IPS-NIHi11 (cell line): ENCODE results near the gene CLEC4G.

Experiments
- DNase-seq: peaks from one replicate; pipeline ENCODE4 v3.0.0; 2012; ENCODE audit warnings: mixed read lengths, low spot score

Gene CLEC4G

DNA sequence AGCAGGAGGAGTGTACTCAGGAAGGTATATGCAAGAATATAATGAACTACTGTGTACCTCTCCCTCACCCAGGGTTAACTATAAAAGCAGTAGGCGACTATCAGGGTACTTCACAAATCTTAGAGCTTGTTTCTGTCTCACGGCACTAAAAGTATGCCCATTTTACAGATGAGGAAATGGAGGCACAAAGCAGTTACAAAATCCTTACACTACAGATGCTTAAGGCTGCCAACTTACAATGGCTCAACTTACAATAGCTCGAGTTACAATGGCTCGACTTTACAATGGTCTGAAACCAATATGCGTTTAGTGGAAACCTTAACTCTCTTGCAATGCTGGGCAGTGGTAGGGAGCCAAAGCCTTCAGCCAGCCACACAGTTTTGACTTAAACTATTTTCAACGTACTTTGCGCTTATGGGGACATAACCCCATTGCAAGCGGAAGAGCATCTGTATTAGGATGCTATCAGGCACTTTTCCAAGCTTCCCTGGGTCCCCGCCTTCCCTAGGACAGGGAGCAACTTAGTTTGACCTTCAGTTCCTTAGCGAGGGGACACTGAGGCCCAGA, 34.1 kb downstream of the CLEC4G start:
- no peak for DNase-seq

DNA sequence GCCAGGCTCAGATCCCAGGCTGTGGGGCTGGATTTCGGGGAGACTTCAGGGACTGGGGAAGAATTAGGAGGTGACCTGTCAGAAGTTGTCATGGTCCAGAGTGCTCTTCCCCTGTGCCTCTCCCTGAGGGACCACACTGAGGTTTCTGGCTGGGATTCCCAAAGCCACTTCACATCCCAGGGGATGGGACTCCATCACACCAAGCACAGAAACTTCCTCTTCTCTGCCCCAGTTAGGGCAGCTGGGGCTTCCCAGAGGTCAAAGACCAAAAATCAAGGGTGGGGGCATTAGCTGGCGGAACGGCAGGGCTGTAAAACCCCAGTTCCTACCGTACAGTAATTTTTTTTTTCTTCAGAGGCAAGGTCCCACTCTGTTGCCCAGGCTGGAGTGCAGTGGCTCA, 37.4 kb downstream of the CLEC4G start:
- no peak for DNase-seq

DNA sequence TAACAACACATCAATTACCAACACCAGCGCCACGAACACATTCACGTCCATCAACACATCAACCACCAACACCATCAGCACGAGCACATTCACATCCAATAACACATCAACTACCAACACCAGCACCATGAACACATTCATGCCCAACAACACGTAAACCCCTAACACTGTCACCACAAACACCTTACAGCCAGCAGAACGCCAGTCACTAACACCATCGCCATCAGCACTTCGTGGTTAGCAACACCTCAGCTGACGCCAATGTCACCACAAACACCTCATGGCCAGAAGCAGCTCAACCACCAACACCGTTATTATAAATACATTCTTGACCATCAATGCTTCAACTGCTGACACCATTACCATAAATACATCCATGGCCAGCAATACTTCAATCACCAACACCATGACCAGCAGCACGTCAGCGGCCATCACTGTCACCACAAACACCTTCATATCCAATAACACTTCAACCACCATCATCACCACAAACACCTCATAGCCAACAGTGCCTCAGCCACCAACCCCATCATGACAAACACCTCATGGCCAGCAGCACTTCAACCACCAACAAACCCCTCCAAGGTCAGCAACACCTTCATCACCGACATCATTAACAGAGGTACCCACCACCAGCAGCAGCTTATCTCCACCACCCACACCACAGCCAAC, 39.4 kb downstream of the CLEC4G start:
- DNase-seq = no peak

DNA sequence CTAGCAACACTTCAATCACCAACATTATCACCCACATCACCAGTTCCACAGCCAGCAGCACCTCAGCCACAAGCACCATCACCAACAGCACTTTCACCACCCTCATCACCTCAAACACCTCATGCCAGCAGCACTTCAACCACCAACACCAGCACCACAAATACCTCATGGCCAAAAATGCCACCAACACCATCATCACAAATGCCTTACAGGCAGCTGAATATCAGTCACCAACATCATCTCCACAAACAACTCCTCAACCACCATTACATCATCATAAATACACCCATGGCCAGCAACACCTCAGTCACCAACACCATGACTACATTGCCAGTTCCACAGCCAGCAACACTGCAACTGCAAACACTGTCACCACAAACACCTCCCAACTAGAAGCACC, 40.4 kb downstream of the CLEC4G start:
- DNase-seq = no peak

DNA sequence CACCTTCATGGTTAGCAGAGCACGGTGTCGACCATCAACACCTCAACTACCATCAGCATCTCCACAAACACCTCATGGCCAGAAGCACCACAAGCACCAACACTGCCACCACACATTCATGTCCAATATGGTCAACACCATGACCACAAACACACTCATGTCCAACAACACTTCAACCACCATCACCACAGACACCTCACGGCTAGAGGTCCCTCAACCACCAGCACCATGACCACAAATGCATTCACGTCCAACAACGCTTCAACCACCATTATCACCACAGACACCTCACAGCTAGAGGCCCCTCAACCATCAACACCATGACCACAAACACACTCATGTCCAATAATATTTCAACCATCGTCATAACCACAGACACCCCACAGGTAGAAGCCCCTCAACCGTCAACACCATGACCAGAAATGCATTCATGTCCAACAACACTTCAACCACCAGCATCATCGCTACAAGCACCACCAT, 41.1 kb downstream of the CLEC4G start:
- no peak for DNase-seq

DNA sequence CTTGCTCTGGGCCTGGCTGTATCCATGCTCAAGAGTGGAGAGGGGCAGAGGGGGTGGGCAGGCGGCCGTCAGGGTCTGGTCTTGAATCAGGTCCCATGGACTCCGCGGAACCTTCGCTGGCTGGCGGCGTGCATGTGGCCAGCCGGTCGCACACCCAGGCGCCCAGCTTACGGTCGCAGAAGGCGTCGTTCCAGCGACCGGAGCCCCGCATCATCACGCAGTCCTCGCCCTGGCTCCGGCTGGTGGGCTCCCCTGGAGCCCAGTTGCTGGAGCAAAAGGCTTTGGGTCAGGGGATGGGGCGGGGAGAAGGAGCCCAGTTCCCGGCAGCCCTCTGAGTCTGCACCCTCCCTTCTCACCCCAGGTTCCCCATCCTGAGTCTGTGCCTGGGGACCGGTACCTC, 42.7 kb downstream of the CLEC4G start:
- no peak for DNase-seq

DNA sequence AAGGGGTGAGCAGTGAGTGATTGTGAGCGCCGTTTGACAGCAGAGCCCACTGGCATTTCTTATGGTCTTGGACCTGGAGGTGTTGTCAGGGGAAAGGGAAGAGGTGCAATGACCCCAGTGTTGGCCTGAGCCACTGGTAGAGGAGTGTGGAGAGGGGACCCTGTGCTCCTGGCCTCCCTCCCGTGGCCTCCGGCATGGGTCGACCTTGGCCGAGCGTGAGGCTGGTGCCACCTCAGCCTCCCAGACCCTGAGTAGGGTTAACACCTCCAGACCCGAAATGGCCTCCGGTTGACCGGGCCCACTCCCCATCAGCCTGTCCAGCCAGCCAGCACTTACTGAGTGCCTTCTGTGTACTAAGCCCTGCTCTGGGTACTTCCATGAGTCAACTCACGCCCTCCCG, 44.7 kb downstream of the CLEC4G start:
- no peak for DNase-seq

DNA sequence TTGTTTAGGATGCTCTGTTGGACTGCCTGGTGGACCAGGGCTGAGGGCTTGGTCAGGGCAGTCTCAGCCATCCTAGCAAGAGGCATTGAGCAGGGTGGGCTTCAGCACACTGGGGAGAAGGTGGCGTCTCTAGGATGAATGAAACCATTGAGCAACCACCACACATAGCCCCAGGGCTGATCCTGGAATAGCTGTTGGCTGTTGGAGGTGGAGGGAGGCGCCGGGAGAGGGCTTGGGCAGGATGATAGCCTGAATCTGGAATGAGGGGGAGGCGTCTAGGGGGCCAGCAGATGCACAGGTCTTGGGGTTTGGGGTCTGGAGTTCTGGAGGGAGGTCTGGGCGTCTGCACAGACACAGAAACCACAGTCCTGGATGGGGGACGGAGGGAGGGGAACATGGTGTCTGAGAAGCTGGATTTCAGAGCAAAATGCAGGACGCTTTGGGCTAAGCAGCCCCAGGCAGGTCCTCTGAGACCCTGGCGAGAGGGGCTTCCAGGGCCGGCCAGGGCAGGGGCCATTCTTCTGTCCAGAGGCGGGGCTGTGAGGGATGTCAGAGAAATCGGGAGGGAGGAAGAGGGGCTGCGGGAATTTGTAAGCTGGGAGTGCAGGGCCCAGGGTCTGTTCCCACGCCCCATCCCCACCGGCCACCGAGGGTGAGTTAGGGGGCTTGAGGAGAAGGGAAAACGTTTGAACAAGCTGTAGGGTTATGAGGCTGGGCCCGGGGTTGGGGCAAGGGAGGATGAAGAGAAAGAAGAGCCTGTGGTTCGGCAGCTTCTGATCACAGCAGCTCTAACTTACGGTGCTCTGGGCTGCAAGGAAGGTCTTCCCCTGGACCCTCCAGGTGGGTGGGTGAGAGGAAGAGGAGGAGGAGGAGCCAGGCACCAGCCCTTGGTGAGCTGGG, 46.1 kb downstream of the CLEC4G start:
- peak; percentile 42 for DNase-seq

DNA sequence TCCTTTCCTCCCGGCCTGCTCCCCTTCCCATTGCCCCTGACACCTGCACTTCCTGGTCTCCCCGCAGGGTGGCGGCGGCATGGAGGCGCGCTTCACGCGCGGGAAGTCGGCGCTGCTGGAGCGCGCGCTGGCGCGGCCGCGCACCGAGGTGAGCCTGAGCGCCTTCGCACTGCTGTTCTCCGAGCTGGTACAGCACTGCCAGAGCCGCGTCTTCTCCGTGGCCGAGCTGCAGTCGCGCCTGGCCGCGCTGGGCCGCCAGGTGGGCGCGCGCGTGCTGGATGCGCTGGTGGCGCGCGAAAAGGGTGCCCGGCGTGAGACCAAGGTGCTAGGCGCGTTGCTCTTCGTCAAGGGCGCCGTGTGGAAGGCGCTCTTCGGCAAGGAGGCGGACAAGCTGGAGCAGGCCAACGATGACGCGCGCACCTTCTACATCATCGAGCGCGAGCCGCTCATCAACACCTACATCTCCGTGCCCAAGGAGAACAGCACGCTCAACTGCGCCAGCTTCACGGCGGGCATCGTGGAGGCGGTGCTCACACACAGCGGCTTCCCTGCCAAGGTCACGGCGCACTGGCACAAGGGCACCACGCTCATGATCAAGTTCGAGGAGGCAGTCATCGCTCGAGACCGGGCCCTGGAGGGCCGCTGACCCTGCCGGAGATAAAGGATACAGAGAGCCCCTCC, 49.6 kb downstream of the CLEC4G start:
- peak; percentile 49 for DNase-seq

DNA sequence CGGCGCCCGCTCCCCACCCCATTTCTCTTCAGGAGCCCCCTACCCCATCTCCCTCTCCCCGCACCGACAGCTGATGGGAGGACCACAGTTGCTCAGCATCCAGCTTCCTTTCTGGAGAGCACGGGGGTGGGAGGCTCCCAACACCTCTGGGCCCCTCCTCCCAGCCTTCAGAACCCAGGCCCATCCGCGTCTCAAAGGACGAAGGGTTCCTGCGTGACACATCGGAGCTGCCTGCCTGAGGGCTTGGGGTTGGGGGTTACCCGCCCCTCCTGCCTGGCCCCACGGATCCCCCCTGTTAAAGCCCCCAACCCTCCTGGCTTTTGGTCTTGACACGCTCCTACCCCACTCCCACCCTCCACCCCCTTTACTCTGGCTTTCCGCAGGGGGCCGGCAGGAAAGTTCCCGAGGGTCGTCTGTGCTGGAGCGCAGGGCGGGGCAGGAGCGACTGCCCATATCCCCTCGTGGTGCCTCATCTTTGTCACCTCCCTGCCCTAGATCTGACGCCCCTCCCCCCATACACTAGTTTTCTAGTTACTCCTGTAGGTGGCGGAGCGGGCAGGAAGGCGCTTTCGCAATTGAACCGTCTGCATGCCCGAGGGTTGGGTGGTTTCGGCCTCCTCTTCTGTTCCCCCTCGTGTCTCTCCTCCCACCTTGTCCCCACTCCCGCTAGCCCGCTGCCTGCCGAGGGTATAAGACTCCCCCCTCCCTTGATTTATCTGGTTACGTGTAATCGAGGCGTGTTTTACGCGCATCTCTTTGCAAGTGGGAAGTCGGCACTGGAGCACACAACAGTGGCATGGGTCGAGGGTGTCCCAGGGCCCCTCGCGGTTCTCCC, 50.4 kb downstream of the CLEC4G start:
- peak; percentile 89 for DNase-seq

DNA sequence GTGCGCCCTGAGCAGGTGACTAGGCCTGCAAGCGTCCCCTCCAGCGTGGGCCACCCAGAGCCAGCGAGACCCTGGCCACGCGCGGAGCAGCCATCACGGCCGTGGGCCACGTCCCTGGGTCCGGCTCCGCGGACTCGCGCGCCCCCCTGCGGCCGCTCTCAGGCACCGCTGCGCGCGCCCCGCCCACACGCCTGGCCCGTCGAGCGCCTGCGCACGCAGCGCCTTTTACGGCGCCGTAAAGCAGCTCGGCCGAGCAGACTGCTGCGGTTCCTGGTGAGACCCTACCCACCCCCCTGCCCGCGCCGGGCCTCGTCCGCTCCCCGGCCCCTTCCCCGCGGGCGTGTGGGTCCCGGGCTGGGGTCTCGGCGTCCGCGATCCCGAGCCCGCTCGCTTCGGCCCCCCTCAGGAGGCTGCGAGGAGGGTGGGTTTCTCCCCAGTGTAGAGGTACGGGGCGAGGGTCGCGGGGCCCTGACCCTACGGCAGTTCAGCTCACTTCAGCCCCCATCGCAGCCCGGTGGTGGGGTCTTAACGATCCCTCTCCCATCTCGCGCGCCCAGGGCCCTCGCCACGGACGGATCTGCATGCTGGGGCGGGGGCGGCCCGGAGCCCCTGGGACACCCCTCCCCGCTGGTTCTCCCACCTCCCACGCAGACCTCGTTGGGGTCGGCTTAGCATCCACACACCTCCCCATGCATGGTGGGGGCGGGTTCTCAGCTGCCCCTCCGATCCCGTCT, 51.1 kb downstream of the CLEC4G start, which contains the start of gene TRAPPC5:
TRAPPC5 (plus strand) TSS at position 228 of the 734 bp plus-strand sequence. CDS start 1,421 bp downstream, outside the sequence.
- DNase-seq = peak; percentile 96

DNA sequence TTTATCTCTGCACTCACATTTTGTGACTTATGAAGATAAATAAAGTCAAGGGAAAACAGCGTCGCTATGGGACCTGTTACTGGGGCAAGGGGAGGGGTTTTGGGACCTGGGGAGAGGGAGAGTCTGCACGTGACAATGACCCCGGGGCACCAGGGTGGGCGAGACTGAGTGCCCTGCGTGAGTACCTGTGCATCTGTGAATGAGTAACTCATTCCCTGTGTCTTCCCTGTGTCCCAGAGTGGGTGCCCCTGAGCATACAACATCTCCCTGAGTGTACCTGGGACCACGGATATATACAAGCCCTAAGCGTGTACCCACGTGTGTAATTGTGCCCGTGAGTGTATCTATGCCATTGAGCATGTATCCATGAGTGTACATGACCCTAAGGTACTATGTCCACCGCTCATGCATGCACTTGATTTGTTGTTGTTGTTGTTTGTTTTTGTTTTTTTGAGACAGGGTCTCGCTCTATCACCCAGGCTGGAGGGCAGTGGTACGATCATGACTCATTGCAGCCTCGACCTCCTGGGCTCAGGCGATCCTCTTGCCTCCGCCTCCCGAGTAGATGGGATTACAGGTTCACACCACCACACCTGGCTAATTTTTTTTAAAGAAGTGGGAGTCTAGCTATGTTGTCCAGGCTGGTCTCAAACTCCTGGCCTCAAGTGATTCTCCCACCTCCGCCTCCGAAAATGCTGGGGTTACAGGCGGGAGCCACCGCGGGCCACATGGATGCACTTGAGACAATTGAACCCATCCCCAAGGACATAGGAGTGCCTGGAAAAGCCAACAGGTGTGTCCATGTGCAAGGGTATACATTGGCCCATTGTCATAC, 51.9 kb downstream of the CLEC4G start:
- no peak for DNase-seq

DNA sequence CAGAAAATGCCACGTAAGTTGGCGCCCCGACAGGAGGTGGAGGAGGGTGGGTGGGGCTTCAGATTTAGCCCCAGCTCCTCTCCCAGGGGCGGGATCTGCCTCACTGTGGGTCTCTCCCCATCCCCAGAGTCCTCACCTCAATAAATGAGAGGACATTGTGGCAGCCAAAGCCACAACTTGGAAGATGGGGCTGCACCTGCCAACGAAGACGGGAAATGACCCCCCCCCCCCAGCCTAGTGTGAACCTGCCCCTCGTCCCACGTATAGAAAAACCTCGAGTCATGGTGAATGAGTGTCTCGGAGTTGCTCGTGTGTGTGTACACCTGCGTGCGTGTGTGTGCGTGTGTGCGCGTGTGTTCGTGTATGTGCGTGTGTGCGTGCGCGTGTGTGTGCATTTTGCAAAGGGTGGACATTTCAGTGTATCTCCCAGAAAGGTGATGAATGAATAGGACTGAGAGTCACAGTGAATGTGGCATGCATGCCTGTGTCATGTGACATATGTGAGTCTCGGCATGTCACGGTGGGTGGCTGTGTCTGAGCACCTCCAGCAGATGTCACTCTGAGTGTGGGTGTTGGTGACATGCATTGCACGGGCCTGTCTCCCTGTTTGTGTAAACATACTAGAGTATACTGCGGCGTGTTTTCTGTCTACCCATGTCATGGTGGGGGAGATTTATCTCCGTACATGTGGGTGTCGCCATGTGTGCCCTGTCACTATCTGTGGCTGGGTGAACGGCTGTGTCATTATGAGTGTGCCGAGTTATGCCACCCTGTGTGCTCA, 52.7 kb downstream of the CLEC4G start:
- no peak for DNase-seq
